GM18868 (cell line): Measurements from ENCODE around the gene DMRTB1.

Source experiments
- ATAC-seq: cut with Tn5 transposase; IDR thresholded peaks from one replicate; pipeline ENCODE4 v1.9.1; 2021; ENCODE audit warnings: mild to moderate bottlenecking, moderate library complexity; ENCODE audit not compliant: unreplicated experiment

Gene DMRTB1

DNA sequence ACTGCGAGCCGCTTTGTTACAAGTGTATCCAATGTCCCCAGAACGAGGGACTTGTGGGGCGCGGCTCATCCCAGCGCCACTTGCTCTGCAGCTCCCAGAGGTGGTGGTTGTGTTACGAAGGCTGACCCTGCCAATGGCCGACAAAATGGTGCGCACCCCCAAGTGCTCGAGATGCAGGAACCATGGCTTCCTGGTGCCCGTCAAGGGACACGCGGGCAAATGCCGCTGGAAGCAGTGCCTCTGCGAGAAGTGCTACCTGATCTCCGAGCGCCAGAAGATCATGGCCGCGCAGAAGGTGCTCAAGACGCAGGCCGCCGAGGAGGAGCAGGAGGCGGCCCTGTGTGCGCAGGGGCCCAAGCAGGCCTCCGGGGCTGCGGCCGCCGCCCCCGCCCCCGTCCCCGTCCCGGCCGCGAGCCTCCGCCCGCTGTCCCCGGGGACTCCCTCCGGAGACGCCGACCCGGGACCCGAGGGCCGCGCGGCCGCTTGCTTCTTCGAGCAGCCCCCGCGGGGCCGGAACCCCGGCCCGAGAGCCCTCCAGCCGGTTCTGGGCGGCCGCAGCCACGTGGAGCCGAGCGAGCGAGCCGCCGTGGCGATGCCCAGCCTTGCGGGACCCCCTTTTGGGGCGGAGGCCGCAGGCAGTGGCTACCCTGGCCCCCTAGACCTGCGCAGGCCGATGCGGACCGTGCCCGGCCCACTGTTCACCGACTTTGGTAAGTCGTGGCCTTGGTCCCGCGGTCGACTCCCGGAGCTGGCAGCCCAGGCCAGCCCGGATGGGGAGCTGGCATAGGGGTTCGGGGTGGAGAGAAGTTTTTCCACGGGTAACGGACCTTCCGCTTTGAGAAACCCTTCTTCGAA is at the start of gene DMRTB1:
Gene DMRTB1 (plus strand): TSS at position 79 of the 855 bp plus-strand sequence. CDS start 55 bp downstream, at position 134.
- no peak for ATAC-seq

DNA sequence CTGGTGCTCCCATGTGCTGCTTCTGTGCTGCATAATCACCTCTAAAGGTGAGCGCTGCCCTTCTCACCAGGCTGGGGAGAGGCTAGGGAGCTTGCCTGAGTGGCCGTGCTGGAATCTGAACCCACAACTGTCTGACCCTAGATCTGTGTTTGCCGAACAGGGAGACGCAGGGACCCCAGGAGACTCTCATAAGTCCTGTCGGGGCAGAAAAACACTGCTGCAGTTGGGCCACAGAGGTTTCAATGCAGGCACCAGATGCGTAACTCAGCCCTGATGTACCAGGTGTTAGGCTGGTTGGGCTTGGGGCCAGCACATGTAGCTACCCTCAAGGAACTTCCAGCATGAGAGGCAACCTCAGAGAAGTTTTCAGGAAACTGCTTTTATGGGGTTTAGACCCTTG is 49.5 kb upstream of the DMRTB1 start:
- peak; percentile 12 for ATAC-seq

DNA sequence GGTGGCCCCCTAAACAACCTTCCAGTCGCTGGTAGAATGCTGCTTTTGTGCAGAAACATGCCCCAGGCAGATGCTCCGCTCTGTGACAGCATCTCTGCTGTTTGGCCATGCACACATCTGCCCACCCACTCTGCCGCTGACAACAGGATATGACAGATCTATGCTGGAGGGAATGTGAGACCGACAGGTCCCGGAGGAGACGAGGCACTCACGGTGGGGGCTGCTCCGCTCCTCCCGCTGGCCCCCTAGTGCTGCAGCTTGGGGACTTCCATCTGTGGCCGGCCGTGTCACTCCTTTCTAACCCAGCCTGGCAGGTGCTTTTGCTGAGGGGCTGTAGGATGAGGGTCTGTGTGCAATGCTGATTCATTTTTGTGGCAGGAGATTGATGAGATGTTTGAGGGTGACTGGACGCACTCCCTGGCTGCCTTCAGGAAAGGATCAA is 49.1 kb upstream of the DMRTB1 start:
- ATAC-seq = peak; percentile 52

DNA sequence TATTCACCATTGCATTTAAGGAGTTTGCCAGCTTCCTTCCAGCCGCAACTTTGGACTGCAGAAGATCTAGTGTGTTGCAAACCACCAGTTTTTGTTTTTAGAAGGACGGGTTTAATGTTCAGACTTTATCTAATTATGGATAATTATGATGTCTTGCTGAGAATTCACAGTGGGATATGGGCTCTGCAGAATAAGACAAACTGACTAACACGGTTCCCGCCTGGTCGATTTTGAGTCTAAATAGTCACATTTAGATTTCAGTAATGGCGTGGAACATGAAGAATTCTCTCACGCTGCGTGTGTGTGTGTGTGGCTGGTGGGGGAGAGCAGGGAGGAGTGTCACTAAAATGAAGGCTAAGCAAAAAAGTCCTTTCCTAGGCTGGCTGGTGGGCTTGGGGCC is 48.5 kb upstream of the DMRTB1 start:
- no peak for ATAC-seq

DNA sequence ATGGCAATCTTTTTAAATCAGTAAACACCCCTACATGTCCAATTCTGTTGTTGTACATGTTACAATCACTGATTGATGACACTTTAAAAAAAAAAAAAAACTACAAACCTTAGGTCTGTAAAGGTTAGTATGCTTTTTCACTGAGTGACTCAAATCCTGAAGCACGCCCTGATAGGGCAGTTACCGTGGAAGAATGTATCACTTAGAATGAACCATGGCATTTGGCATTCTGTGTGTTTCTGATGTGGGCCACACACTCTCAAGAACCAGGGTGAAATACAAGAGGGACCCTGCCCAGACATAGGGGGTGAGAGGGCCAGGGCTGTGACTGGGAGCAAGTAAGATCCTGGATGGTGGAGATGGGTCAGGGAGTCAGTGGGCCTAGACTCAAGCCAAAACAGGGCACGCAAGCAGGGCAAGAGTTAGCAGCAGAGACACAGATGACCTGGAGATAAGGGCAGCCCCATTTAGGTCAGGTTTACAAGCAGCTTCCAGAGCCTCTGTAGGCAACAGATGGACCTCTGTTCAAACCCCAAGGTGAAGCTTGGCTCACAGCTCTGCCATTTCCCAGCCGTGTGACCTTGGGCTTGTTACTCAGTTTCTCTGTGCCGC is 47.6 kb upstream of the DMRTB1 start:
- no peak for ATAC-seq

DNA sequence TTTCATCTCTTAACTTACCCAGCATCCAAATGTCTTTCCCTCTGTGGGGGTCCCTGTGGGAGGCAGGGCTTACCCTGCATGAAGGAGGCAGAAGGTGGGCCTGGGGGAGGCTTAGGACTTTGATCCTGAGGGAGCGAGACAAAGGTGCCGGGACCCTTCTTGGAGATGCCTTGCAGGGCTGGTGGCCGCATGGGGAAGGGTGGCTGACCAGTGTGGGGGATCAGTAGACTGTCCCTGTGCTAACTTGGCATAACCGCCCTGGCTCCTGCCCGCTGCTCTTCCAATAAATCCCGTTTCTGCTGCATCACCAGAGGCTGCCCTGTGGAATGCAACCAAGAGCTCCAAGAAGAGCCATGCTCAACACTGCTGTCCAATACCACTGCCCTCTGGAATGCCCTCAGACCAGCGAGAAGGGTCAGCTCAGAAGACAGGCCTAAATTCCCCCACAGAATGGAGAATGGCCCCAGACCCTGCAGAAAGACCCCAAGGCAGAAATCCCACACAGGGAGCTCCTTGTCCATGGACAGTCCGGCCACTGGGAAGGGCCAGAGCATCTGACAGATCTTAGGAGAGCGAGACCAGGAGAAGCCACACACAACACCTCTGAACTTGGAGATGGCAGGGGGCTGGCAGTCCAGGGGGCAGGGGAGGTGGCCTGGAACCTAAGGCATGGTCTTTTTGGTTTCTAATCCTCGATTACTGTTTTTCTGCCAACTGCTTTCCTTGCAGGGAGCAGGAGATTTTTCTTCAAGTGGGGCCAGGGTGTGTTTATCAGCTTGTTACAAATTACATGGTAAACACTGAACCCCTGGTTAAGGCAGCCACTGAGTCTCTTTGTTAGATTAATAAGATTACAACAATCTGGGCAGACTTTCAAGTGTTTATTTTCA is 46.7 kb upstream of the DMRTB1 start:
- no peak for ATAC-seq

DNA sequence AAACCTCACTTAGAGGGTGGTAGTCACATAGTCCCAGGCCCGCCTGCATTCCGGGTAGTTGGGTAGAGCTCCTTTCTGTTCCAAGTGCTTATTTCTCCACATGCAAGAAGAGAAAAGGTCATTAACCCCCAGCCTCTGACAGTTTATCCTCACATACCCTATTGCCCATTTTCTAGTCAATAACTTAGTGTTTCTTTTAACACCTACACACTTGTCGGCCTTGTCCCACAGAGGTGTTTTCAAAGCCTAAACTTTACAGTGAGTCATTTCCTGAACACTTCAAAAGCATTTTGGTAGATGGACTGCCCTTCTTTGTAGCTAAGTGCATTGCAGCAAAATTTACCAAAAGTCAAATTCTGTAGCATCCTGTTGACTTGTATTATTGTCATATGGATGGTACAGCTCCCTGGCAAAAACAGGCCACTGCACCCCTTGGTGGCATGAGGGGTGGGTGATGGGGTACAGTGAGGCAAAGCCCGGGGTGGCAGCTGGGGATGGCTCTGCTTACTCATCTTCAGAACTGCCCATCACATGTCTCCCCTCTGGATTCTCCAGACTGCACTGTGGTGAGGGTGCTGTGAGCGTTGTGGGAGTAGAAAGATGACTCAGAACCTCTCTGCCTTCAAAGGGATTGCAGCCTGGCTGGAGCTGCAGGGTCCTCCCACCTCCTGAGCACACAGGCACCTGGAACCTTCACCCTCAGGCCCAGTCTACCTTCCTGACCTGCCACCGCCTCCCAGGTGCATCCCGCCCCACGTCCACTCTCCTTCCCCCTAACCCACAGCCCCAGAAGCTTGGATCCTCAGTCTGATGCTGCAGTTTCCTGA is 45.8 kb upstream of the DMRTB1 start:
- ATAC-seq = peak; percentile 61

DNA sequence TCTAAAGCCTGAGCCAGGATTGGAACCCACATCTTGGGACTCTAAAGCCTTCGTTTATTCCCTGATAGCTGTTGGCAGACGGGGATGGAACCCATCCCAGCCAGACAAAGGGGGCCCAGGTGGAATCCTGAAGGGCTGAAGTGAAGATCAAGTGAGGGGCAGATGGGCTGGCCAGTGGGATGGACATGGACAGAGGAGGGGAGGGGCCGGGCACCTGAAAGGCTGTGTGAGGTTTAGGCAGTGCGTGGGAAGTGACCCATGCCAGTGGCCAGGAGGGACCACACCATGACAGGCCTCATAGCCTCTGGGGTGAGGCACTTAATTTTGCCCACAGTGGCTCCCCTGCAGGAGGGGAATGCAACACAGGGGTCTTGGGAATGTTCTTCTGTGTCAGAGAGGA is 44.6 kb upstream of the DMRTB1 start:
- no peak for ATAC-seq

DNA sequence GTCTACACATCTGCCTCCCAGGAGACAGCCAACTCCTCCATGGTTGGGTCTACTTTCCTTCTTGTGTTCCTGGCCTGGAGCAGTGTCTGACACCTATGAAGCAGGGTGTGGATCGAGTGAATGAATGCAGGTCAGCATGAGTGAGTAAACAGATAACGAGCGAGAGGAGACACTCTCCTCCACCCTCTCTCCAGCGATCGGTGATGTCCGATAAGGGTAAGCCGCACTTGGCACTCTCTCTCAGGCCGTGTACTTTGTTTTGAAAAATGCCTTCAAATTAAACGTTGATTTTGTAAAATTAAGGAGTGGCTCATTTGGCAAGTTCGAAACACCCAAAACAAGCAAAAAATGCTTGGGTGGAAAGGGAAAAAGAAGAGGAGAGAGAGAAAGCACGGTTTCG is 43.8 kb upstream of the DMRTB1 start:
- no peak for ATAC-seq

DNA sequence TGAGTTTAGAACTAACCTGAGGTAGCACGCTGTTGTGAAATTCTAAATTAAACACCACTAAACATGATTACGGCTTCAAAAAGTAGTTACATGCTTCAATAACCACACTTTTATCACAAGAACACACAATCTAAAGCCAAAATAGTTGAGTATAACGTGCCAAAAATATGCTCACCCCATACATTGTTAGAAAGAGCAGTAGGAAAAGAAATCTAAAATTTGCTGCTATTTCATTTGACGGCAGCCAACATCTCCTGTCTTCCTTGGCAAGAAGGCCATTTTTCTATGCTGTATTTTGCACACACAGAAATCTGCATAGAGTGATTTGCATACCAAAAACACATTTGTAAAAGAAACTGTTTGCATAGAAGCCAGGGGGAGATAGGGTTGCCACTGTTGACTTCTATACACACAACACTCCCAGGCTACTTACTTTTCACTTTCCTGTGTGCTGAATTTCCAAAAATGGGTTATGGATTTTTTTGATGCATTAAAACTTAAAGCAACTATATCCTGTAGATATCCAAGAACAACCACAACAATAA is 42.9 kb upstream of the DMRTB1 start:
- no peak for ATAC-seq

DNA sequence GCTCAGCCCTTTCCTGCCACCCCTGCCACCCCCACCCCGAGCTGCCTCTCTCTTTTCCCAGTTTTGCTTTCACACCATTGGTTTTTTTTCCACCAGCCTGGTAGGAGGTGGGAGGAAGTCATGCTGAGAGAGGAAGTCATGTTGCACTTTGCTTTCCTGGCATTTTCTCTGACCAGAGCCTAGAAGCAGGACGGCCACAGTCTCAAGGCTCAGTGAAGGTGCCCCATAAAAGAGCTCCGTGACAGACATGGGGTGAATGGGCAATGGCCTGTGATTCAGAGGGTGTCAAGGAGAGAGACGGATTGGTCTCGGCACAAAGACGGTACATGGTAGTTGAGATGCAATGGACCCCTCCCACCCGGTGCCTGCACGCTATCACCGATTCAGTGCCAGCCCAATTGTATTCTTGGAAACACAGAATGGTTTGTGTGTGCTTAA is 42.1 kb upstream of the DMRTB1 start:
- ATAC-seq = no peak

DNA sequence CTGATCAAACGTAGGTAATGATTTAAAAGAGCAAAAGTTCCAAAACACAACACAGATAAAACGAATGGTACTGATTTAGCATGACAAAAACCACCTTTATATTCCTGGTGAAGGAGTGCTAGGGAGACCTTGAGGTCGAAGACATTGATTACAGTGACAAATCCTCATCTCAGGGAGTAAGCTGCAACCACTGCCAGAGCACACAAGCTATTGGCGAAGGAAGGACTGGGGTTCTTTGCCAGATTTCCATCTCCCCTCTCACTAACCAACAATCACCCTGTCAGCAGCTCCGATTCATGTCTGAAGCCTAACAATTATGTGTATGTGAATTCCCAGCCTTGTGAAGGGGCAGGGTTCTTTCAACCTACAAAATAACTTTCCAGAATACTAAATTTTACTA is 40.2 kb upstream of the DMRTB1 start:
- no peak for ATAC-seq

DNA sequence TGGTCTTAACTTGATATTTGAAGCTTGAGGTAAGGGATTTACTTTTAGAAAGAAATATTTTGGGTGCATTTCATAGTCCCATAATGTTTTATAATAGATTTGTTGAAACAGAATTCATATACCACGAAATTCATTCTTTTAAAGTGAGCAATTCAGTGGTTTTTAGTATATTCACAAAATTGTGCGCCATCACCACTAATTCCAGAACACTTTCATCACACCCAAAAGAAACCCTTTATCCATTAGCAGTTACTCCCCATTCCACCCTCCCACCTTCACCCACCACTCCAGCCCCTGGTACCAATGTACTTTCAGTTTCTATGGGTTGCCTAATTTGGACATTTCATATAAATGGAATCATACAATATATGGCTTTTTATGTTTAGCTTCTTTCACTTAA is 38.9 kb upstream of the DMRTB1 start:
- ATAC-seq = no peak

DNA sequence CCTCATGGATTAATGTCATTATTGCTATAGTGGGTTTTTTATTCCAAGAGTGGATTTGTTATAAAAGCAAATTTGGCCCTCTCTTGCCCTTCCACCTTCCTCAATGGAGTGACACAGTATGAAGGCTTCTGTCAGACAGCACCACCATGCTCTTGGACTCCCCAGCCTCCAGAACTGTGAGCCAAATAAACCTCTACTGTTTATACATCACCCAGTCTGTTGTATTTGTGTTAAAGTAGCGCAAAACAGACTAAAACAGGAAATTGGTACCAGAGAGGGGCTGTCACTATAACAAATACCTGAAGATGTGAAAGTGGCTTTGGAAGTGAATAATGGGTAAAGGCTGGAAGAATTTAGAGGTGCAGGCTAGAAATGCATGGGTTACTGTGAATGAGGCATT is 38.0 kb upstream of the DMRTB1 start:
- ATAC-seq = no peak

DNA sequence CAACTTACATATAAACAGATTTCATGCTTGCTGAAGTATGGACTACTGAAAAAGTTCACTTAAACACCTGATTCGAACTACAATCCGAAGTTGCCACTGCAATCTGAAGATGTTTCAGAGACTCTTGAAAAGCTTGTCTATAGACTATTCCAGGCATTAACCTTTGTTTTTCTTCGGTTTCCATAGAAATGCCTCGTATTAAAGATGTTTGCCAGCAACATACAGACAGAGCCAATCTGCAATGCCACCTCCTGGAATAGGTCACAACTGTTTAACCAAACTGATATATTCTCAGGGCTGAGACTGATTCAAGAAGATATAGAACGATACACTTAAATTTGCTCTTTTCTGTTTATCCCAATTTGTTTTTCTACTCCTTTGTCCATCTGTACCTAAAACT is 28.9 kb upstream of the DMRTB1 start:
- no peak for ATAC-seq

DNA sequence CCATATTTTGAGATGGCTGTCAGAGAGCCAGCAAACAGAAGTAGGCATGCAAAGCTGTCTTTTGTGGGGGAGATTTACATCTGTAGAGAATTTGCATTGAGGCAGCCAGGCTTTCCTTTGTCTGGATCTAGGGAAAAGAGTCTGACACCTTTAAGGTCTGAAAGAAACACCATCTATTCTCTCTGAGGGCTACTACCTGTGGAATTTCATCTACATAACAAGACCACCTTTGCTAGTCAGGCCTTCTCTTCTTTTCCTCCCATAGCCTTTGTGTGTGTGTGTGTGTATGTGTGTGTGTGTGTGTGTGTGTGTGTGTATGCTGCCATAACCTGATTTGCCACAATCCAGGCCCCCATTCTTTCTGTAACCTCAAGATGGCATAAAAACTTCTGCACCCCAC is 28.4 kb upstream of the DMRTB1 start:
- no peak for ATAC-seq

DNA sequence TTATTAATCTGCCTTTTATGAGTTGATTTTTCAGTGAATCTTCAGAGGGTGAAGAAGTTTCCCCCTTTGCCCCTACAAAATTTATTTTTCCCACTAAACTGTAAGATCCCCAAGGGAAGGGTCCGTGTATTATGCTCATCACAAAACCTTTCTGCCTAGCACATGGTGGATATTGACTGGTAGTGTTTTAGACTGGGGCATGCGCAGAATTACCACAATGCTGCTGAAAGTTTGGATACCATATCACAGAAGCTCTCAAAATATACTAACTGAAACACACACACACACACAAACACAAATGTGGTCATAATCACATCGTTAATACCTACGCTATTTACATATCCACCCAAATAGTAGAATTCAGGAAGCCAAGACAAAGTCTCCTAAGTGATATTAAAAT is 28.0 kb upstream of the DMRTB1 start:
- no peak for ATAC-seq

DNA sequence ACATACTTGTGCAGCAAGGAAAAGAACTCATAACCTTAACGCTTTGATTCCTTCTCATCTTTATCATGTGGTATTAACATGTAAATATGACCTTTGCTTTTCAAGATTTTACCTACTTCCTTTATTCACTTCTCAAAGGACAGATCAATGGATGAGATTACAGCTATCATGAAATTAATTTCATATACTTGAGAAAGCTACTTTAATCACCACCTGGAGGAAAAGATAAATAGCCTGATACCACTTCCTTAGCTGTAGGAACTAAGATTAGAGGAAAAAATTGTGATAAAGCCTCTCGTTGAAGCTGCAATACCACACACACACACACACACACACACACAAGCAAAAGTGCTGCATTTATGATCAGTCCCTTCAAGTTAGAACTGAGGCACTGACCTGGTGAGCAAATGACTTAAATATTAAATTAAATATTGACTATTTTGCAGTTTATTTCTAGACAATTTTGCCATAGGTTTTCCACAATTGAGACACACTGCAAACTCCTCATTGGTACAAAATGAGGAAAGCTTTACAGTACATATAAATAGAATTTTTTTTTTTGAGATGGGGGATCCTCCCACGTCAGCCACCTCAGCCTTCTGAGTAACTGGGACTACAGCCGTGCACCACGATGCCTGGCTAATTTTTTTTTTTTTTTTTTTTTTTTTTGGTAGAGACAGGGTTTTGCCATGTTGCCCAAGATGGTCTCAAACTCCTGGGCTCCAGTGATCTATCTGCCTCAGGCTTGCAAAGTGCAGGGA is 27.2 kb upstream of the DMRTB1 start:
- ATAC-seq = no peak

DNA sequence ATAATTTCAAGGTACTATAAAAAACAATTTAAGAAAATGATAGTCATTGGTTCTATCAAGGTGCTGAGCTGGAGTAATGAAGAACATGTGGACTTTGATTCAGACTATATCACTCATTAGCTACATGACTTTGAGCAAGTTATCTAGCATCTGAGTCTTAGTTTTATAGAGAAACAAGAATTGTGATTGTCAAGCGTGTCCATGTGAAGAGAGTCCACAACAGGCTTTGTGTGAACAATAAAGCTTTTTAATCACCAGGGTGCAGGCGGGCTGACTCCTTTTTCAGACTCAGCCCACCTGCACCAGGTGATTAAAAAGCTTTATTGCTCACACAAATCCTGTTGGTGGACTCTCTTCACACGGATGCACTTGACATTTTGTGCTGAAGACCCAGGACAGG is 26.6 kb upstream of the DMRTB1 start:
- no peak for ATAC-seq
